ENCODE data around the gene LOXL1.

Gene LOXL1

DNA sequence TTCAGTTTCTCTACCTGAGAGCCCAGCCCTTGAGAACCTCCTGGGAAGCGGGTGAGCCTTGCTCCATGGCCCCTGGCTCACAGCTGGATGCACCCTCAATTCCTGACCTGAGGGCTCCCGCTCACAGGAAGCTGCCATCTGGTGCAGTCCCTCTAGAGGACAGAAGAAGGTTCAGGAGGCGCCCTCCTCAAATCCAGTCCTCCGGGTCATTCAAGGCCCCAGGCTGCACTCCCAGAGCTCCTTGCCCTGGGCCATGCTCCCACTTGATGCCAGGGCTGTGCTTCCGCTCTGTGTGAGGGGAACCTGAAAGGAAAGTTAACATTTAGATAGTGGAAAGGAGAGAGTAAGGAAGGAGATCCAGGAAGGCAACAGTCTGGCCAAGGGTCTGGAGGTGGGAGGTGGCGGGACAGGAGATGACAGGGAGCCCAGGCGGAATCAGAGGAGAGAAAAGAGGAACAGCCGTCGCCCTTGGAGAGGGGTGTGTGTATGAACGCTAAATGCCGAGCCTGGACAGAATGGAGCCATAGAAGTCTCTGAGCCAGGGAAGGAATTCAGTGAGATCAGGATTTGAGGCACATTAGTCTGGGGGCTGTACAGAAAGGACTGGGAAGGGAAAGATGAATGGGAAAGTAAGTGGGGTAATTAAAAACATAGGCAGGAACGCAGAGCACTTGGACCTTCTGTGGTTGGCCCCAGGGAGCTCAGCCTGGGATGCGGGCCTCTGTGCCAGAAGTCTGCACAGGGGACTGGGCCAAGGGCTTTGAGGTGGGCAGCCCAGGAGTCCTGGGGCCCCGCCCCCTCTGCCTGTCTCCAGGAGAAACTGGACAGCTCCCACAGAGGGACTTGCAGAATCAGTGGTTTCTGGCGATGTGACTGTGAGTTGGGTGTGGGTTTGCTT, 26.8 kb upstream of the LOXL1 start:
- DNase-seq (ENCODE audit: low spot score): no peak

DNA sequence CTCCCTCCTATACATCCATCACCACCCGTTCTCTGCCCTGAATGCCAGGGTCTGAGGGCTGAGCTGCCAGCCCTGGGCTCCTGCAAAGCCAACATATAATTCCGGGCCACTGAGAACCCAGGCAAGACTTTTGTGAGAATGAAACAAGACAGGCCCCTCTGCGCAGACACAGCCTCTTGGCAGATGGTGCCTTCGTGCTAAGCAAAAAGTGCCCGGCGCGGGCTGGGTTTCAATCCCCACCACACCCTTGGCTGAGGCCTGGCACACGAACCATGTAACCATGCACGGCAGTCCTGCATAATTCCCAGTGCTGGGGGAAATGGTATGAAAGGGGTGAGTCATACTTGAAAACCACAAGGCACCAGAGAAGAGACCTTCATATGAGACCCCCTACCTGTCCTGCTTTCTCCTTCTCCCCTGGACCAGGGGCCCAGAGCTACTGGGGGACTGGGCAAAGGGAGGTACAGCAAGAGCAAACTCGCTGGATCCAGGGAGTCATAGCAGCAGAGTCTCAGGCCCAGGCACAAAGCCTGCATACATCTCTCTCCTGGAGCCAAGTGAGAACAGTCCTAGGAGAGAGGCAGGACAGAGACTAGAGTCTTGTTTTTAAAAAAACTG, 26.1 kb upstream of the LOXL1 start:
- no peak for DNase-seq (ENCODE audit: low spot score)

DNA sequence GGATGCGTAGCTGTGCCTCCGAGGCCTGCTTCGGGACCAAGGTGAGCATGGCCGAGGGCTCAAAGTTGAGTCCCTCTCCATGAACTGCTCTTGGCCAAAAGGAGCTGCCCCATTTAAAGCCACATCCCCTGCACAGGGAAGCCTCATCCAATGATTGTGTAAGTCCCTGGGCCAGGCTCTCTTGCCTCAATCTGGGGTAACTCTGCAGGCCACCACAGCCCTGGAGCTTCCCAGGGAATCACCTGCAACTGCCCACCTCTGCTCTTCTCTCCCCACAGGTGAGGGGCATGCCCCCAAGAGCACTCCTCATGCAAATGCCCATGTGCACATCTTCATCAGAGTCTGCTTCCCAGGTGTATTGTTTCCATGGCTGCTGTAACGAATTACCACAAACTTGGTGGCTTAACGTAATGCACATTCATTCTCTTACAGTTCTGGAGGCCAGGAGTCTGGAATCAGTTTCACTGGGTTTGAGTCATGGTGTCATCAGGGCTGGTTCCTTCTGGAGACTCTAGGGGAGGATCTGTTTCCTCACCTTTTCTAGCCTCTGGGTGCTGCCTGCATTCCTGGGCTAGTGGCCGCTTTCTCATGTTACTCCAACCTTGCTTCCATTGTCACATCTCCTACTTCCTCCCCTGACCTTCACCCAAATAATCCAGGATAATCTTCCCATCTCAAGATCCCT, 25.0 kb upstream of the LOXL1 start:
- no peak for DNase-seq (ENCODE audit: low spot score)

DNA sequence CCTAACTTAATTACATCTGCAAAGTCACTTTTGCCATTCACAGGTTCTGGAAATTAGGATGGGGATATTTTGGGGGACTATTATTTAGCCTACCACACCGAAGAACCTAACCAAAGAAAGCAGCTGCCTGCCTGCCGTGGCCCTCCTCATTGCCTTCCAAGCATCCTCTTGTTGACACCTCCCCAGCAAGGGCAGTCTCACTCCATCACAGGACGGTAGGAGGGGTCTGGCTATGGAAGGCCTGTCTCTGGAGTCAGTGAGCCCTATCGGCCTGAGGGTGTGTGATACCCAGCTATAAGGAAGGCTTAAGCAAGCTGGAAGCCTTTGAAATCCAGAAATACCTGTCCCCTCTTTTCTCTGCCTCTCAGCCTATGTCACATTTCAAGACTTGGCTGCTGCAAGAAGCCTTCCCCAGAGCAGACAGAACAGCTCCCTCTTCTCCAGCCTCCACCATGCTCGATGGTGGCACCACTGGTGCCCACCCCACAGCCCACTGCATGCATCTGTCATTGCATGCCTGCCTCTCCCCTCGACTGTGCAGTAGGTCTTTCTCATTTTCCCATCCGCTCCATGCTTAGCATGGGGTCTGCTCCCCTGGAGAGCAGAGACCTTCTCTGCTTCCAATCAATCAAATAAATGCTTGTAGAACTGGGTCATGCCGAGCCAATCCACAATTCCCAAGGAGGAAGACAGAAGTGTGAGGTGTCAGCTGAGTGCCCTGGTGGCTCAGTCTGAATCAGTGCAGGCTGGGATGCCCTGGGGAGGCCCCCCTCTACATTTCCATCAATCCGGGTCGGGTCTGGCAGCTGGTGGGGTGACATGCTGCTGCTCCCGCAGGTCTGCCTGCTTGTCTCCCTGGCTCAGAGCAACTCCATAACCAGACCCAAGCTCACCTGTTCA, 23.9 kb upstream of the LOXL1 start:
- no peak for DNase-seq (ENCODE audit: low spot score)

DNA sequence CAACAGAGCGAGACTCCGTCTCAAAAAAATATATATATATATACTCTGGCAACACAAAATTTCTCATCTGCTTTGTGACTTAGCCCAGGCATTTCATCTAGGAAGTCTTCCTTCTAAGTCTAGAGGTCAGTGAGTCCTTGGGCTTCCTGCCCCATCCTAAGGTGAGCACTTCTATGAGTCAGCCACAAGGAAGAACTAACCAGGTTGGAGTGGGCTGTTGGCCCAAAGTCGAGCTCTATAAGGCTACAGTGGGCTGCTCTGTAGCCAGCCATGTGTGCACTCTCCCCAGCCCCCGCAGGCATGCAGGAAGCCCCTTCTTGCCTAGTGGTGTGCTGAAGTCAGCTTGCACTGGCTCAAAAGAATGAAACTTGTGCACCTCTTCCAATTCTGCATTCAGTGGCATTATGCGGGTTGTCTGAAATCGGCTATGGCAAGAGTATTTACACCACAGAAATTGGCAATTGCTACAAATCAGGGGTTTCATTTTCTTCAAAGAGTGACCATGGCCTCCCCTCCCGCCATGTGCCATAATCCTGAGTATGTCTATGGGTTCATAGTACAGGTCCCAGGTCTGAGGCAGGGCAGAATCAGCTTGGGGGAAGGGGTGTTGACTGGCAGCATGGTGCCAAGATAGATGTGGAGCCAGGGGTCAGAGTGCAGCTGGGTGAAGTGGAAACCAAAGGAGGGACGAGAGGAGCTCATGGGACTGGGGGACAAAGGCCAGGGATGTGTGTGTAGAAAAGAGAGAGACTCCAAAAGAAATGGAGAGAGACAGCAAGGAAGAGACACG, 22.0 kb upstream of the LOXL1 start:
- no peak for DNase-seq (ENCODE audit: low spot score)

DNA sequence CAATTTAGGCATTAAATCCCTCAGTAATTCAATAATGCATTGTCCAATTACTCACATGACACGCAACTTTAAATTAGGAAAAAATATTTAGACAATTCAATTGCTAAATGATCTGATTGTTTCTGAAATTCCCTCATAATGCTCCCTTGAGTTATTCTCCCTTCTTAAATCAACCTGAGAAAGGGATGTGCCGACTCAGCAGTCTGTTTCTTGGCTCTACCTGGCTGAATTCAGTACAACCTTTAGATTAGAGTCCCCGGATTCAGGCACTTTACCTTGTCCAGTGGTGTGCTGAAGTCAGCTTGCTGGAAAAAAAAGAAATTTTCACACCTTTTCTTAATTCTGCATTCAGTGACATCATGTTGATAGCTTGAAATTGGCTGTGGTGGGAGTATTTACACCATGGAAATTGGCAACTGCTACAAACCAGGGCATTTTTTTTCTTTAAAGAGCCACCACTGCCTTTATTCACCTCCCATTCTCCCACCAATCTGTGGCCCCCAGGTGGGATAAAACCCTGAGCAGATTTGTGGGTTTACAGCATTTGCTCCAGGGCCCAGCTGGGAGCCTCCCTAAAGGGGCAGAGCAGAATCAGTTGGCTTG, 20.9 kb upstream of the LOXL1 start:
- no peak for DNase-seq (ENCODE audit: low spot score)

DNA sequence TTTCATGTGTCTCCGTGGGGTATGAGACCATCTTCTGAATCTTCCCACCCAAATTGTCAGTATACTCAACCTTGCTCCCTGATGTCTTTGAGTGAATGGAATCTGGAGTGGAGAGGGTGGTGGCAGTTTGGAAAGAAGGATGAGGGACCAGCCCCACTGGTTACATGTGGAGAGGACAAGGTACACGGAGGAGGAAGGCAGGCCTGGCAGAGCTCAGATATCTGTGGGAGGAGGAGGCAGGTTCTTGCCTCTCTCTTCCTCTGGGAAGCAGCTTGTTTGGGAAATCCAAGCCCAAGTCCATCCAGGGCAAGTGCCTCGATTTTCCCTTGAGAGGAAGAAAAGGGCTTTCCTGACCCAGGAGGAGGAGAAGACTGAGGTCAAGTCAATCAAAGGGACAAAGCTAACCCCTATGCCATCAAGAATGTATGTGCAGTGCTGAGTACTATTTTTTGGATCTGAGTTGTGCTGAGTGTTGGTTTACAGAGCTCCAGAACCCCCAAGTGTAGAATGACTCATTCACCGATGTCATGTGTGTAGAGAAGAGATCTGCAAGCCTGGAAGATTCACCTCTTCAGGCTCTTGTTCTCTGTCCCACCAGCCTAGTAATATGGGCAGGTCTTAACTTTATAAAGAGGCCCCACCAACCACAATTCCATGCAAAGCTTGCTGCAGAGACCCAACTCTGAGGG, 19.8 kb upstream of the LOXL1 start:
- DNase-seq (ENCODE audit: low spot score): no peak

DNA sequence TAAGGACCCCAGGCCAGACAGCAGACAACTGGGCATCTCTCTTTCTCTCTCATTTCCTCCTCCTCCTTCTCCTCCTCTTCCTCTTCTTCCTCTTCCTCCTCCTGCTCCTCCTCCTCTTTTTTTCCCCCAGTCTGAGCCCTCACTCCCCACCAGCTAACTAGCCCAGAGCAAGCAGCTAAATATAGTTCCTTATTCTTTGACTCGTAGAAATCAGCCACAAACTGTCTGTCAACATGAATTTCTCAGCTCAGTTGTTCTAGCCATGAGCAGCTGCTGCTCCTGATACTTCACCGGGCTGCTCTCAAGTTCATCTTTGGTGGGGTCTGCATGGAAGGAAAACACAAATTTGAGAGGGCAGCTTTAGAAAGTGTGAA, 19.2 kb upstream of the LOXL1 start:
- no peak for DNase-seq (ENCODE audit: low spot score)

DNA sequence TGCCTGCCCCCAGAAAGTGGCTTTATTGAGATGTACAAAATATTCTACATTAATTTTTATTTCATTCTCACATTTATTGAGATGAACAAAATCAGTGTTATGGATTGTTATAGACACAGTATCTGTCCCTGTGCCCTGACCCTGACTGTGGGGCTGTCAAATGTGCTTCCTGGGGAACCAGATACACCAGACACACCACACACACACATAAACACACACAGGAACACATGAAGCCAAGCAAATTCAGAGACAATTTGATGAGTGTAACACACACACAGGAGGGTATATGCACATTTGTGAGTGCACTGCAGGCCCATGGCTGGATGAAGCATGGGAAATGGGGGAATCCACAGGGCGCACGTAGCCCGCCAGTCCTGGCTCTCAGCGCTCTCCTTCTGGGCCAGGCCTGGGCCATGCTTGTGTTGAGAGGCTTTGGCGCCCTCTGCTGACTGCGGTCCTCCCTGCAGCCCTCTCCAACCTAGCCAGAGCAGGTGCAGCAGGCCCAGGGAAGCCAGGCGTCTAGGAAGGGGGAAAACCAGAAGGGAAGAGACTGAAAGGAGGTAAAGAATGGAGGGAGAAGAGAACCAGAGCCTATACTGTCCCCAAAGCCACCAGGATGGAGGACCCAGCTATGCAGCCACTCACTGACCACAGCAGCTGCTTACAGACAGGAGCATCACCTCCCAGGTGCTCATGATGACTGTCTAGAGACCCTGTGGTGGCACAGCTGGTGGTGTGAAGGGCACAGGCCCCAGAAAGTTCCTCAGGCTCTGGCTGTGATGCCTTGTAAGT, 18.0 kb upstream of the LOXL1 start:
- DNase-seq (ENCODE audit: low spot score): peak; percentile 89

DNA sequence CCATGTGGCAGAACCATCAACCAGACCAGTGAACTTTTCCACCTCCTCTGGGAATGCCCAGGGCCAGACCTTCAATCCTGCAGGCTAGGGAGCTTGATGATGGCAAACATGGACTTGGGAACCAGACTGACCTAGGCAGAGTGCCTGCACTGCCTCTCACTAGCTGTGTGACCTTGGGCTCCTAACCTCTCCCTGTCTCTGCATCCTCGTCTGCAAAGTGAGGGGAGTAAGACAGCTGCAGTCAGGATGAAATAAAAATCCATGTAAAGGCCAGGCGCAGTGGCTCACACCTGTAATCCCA, 17.5 kb upstream of the LOXL1 start:
- DNase-seq (ENCODE audit: low spot score): no peak

DNA sequence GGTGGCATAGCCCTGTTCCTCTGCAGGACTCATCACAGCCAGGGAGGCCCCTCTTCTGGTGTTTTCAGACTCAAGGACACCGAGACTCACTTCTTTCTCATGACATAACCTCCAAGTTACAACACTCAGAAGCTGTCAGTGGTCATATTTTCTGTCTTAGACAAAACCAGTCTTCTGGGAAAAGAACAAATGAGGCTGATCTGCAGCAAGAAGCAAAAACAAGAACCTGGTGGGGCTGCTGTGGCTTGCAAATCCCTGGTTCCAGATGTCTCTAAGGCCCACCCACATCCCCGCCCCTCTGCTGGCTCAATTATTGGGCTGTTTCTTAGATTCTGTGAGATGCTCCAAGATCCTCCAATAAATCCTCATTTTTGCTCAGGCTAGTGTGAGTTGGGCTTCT, 16.6 kb upstream of the LOXL1 start:
- no peak for DNase-seq (ENCODE audit: low spot score)

DNA sequence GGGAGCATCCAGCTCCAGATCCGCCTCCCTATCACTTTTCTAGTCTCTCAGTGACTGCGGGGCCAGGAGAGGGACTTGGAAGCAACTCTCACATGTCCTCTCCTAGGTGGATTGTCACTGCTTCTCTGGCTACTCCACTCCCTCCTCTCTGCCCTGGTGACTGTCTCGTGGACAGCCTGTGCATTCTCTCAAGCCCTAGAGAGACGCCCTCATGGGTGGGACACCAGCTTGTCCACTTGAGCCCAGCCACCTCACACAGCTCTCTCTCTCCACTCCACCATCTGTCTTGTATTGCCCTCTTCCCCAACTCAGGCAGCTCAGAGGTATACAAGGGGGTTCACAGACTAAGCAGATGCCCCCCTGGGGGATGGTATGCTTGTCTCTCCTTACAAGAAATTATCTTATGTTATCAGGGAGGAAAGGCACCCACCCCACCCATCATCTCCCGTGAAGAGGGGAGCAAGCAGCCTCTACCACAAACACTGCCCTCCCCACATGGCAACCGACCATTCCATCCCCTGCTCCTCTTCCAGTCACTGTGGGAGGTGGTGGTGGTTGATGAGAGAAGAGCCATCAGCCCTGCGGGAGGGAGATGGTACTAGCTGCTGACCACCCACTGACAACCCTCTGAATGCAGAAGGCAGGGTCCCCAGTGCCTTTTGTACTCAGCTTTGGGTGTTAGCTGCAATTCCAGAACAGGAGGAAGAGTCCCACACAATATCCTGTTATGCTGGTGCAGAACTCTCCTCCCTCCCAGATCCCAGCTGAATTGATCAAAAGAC, 15.5 kb upstream of the LOXL1 start:
- no peak for DNase-seq (ENCODE audit: low spot score)

DNA sequence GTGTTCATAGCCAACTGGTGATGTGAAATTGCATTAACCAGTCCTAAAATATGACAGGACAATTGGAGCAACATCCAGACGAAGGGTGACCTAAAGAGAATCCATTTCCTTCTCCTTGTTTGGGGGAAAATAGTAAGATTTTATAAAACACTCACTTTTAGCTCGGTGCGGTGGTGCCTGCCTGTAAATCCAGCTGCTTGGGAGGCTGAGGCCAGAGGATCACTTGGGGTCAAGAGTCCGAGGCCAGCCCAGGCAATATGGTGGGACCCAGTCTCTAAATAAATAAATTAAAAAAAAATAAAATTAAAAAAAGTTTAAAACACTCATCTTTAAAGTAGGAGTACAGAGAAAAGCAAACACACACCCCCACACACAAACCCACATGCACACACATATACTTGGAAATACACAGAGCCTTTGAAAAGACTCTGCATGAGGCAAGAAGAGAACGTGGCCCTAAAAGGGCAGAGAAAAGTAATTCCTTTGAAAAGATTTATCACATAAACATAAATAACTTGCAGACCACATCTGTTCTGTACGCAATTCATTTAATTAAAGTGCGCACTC, 14.1 kb upstream of the LOXL1 start:
- DNase-seq (ENCODE audit: low spot score): no peak

DNA sequence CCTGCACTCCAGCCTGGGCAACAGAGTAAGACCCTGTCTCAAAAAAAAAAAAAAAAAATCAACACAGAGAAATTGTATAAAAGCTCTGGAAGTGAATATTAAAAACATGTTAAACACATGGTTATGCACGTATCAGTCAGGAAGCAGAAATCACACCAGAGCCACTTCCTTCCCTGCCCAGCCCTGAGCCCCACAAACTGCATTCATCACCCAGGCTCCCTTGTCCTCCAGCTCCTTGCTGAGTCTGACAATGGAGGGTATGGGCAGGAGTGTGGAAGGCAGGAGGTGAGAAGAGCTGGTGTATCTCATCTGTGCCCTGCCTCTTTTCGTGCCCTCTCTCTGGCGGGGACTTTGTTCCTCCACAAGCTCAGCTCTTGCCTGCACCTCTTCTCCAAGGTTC, 12.1 kb upstream of the LOXL1 start:
- no peak for DNase-seq (ENCODE audit: low spot score)

DNA sequence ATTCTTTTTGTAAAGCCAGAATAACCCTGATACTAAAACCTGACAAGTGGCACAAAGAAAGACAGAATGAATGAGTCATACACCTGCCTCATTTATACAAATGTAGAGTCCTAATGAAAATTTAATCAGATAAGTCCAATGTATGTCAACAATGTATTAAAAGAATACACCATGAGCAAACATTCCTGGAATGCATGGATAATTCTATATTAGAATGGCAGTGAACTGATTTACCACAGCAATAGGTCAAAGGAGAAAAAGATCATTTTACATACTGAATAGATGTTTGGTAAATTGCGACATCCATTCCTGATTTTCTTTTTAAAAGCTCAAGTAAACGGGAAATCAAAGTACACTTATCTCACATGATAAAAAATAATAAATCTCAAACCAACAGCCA, 11.2 kb upstream of the LOXL1 start:
- DNase-seq (ENCODE audit: low spot score): no peak

DNA sequence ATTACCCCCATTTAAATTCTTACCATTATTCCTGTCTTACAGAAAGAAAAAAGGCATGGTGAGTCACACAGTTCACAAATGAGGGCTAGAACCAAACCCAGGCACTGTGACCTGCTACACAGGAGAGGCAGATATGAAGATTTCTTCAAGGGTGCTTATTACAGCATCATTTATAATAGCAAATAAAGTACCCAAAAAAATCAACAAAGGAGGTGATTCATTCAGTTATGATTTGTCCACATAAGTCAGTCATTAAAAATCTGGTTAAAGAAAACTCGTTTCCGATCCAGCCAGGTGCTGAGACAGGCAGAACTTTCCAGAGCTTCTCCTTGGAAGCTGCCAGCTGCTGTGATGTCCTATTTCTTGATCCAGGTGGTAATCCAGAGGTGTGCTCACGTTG, 7.5 kb upstream of the LOXL1 start:
- no peak for DNase-seq (ENCODE audit: low spot score)

DNA sequence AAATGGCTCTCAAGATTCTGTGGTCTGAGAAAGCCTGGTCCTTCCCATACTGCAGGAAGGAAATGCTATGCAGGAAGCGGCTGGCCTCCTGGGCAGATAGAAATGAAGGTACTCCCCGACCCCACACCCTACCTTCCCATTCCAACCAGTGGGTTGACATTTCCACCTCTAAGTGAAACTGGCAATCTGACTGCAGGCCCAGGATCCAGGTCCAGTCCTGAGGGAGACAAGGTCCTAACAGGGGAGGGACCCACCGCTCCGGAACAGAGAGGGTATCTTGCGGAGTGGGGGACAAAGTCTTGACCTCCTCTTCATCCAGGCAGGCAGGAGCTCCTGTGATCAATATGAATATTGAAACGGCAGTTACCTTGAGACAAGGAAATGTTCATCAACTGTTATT, 6.6 kb upstream of the LOXL1 start:
- DNase-seq (ENCODE audit: low spot score): no peak

DNA sequence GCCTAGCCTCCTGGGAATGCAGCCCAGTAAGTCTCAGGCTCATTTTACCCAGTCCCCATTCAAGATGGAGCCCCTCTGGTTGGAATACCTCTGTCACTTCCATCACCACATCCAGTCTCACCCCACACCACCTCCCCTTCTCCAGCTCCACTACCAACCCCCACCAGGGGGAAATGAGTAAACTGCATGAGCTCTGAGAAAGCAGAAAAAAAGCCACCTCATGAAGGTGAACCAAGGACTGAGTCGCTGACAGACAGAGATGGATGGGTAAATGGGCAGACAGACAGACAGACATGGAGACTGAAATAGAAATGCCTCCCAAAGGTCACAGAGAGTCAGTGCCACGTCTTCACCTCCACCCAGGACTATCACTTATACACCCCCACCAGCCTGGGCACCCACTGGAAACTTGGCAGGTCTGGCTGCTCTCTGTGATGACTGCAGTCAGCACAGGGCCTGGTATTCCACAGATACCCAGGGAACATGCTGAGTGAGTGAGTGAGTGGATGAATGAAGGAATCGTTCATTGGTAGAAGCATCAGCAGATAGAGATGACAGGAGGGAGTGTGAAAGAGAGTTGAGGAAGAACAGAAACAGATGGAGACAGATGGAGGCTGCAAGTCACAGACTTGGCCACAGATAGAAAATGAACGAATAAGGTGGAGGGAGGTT, 4.9 kb upstream of the LOXL1 start:
- DNase-seq (ENCODE audit: low spot score): no peak

Data from D341Med (cell line).